ENCODE data around the gene ATP8B3. TPM values are rescaled to one million over a fixed set of nuclear protein-coding genes. Genes with fewer than 3 reads are reported as not detected.

Gene ATP8B3
- total and polyA plus RNA-seq, 10 of the 15 experiments (the other 5 are each of a cell fraction or from before 2014, with no cell fraction given) = 0.13 to 1.7 (median 0.52) TPM

- POLR2A ChIA-PET = no interaction called here
- H3K4me1 ChIP-seq (ENCODE audit: control insufficient read depth, insufficient read depth, low read length) = peaks cover 34% of the 10 kb centered on the region
- no peak overlapping the region for H3K4me2 ChIP-seq (ENCODE audit: control insufficient read depth, insufficient read depth)
- 91% methylated on average over 31 of the region's 31 CpGs for WGBS (ENCODE audit: insufficient coverage, insufficient replicate concordance, low lambda C conversion rate, missing lambda C conversion rate)
- peak; percentile 42; the same call in 1 of the 2 replicates for TF ChIP-seq SMARCA5 (IDR thresholded peaks at IDR 0.05)
- peak in 2 of 3 experiments; percentile 27 to 30; a peak in 1 of 6 replicates for TF ChIP-seq CTCF (IDR thresholded peaks at IDR 0.05 in 2 of 3, conservative IDR thresholded peaks at IDR 0.05 in 1 of 3; ENCODE audit: control insufficient read depth in 2 of 3, extremely low read depth in 1 of 3, insufficient read depth in 1 of 3, low read depth in 3 of 3, low read length in 3 of 3)
- no peak for TF ChIP-seq ZZZ3 (IDR thresholded peaks at IDR 0.05; ENCODE audit: control insufficient read depth, insufficient read length, low read depth)
- no peak for FAIRE-seq
- BruUV-seq (replicated peaks) = no TSS peak
- H3K36me3 ChIP-seq (ENCODE audit: control insufficient read depth in 2 of 2, insufficient read depth in 2 of 2, low read length in 1 of 2) = peaks cover 0 to 3% of the 10 kb centered on the region in 2 experiments; a peak in 2 of 4 replicates
- no peak overlapping the region for H2AFZ ChIP-seq (ENCODE audit: control insufficient read depth, low read depth, low read length)
- no peaks in the 10 kb centered on the region for H3K27me3 ChIP-seq (replicated peaks in 1 of 2; ENCODE audit: control insufficient read depth in 2 of 2, insufficient read depth in 2 of 2, low read length in 1 of 2)
- RAD21 ChIA-PET (ENCODE audit: unreplicated experiment) = interaction anchor here (0.5 kb wide), 1 partner anchor 23 kb away, joined by 3 read pairs; no protein-coding TSS in a partner anchor
- SMC1A ChIA-PET (ENCODE audit: uncharacterized antibody, unreplicated experiment) = no interaction called here
- H3K9ac ChIP-seq (ENCODE audit: control insufficient read depth, insufficient read depth, low read length) = no peak overlapping the region
- CTCF ChIA-PET = no interaction called here
- H3K4me3 ChIP-seq = no peak overlapping the region
- in situ Hi-C loops (cut with MboI) (loop anchor here (25.0 kb wide), 1 partner anchor 1511 kb away; the partner anchor contains the start of gene NFIC), intact Hi-C loops (cut with micrococcal nuclease; ENCODE audit: unreplicated experiment) (no loop called here)
- no peak overlapping the region for H3K27ac ChIP-seq (ENCODE audit: control insufficient read depth, insufficient read depth)
- peaks cover 54% of the 10 kb centered on the region for H3K79me2 ChIP-seq (ENCODE audit: control insufficient read depth, insufficient read depth, low read length)
- no peak for ATAC-seq
- no peak for DNase-seq (ENCODE audit: low read depth, low spot score)
- peaks cover 3% of the 10 kb centered on the region; the same call in 1 of the 2 replicates for H4K20me1 ChIP-seq (ENCODE audit: control insufficient read depth, insufficient read depth)
- H3K9me3 ChIP-seq (replicated peaks; ENCODE audit: control insufficient read depth, insufficient read depth, low read length) = no peaks in the 10 kb centered on the region
Measured at GRCh38 chr19:1850809-1851653, 39.0 kb upstream of the ATP8B3 start.

Data from GM12878 (cell line).